Natural killer cell (primary cell): ENCODE results near the gene COG5. TPM values are rescaled to one million over a fixed set of nuclear protein-coding genes. Genes with fewer than 3 reads are reported as not detected.
A peak's percentile ranks its signal among the peaks of the same experiment; 100 is the strongest.

ENCODE experiments used
- ATAC-seq, 3 donors: fragments of 150-1000 bp in 2 of 3; fragments of 200-7000 bp in 1 of 3; cut with Tn5 transposase; 1 replicate in 1 of 3; 2 replicates in 2 of 3; pipeline ENCODE4 v1.10.0; 2021; ENCODE audit warnings: mild to moderate bottlenecking in 2 of 3, moderate library complexity in 2 of 3
- DNase-seq, 2 donors: peaks; one replicate each; pipeline versions ENCODE4 v3.0.0 to v3.0.0-alpha.2; 2013 to 2021; ENCODE audit warnings: mixed read lengths in 1 of 2
- H3K27ac ChIP-seq: one replicate; pipeline ENCODE4 v1.5.1; 2013; ENCODE audit warnings: mild to moderate bottlenecking, low read length
- H3K27me3 ChIP-seq: one replicate; pipeline ENCODE4 v1.6.1; 2013; ENCODE audit warnings: low read length; ENCODE audit not compliant: control insufficient read depth, insufficient read depth
- H3K36me3 ChIP-seq: one replicate; pipeline ENCODE4 v1.6.1; 2013; ENCODE audit warnings: low read length; ENCODE audit not compliant: control insufficient read depth, insufficient read depth
- H3K4me1 ChIP-seq: one replicate; pipeline ENCODE4 v1.6.1; 2013; ENCODE audit warnings: low read length; ENCODE audit not compliant: control insufficient read depth, insufficient read depth
- H3K4me3 ChIP-seq: one replicate; pipeline ENCODE4 v1.5.1; 2013; ENCODE audit warnings: low read length
- H3K9me3 ChIP-seq: one replicate; pipeline ENCODE4 v1.6.1; 2013; ENCODE audit warnings: low read length; ENCODE audit not compliant: control insufficient read depth, insufficient read depth
- H3K27ac Mint-ChIP-seq, 2 donors: one replicate each; pipeline ENCODE4 v1.8.0; 2022; ENCODE audit warnings: mild to moderate bottlenecking in 2 of 2, mixed read lengths in 2 of 2, moderate library complexity in 1 of 2
- H3K27me3 Mint-ChIP-seq, 2 donors: one replicate each; pipeline ENCODE4 v1.8.0; 2022; ENCODE audit warnings: low read depth in 2 of 2, mixed read lengths in 2 of 2
- H3K36me3 Mint-ChIP-seq: one replicate; pipeline ENCODE4 v1.8.0; 2022; ENCODE audit warnings: mixed read lengths
- H3K4me1 Mint-ChIP-seq, 2 donors: one replicate each; pipeline ENCODE4 v1.8.0; 2022; ENCODE audit warnings: mixed read lengths in 2 of 2
- H3K4me3 Mint-ChIP-seq: one replicate; pipeline ENCODE4 v1.8.0; 2022; ENCODE audit warnings: mild to moderate bottlenecking, moderate library complexity, mixed read lengths
- H3K9me3 Mint-ChIP-seq, 2 donors: one replicate each; pipeline ENCODE4 v1.8.0; 2022; ENCODE audit warnings: mixed read lengths in 2 of 2
- WGBS: methylation state at CpG from one replicate; pipeline ENCODE4 v1.1.7; 2013; ENCODE audit warnings: missing lambda C conversion rate; ENCODE audit not compliant: insufficient coverage; 5-methylcytosine and 5-hydroxymethylcytosine counted together
- intact Hi-C: fragments of 100-400 bp; cut with micrococcal nuclease; formaldehyde crosslinking; loops from one replicate; pipeline ENCODE4 v1.14.2; 2022
- total RNA-seq, 4 donors: library from RNA; stranded (reverse); fragments of 120-200 nt in 1 of 4; gene quantifications; one replicate each; pipeline versions ENCODE4 v1.2.3 to v1.2.4, GENCODE V29; 2013 to 2022
- TF ChIP-seq, protein P1 (sequence below): fragments of 200-600 bp; IDR thresholded peaks from one replicate; pipeline ENCODE4 v1.8.0; 2022; ENCODE audit warnings: antibody characterized with exemption

The COG5 gene
- total RNA-seq, 3 donors from 2014 or later (not counting 1 experiment from before 2014, with no cell fraction given), result 49.2 to 54.6 (median 54.2) TPM

DNA sequence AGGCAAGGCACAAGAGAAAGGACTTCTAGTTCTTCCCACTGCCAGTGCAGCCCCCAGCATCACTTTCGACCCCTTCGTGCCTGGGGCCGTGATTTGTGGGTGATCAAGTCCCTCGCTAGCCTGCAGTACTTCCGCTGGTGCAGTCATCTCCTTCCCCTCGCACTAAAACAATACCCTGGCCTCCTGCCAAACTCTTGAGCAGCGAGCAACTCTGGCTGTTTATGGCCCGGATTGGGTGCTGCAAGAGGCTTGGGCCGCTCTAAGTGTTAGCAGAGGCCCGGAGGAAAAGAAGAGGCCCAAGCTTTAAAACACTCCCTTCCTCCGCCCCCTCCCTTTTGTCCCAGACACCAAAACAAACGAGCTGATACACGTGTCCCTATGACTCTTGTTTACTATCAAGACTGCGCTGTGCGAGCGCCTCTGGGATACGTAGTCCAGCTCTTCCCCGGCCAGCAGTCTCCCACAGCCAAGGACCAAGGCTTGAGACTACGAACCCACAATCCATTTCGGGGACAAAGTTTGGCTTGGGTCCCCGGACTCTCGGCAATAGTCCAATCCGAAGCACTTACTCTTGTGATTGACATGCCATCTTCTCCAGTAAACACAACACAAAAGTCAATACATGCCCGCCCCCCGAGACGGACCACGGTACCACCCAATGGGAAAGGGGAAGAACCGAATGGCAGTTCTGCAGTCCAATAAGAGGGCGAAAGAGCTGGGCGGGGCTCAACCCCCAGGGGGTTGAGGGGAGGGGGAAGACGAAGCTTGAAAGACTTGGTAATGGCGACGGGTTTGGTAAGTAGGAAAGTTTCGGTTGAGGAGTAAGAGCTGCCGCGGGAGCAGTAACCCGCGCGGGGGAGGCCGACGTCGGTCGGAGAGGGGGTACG is 395.2 kb downstream of the COG5 start, which contains the start of gene HBP1:
Gene HBP1 (plus strand): TSS at position 771 of the 887 bp plus-strand sequence. CDS start 10,891 bp downstream, outside the sequence.
- Histone ChIP-seq H3K4me3 (peak within 1 kb of the TSS; percentile 96), H3K27me3 (no peaks in the 10 kb centered on the region), H3K4me1 (peaks cover 11% of the 10 kb centered on the region), H3K27ac (peak within 1 kb of the TSS; percentile 99), H3K36me3 (no peaks in the 10 kb centered on the region), H3K9me3 (no peaks in the 10 kb centered on the region)
- 0% methylated on average over 44 of the region's 44 CpGs for WGBS
- TF ChIP-seq, protein P1, sequence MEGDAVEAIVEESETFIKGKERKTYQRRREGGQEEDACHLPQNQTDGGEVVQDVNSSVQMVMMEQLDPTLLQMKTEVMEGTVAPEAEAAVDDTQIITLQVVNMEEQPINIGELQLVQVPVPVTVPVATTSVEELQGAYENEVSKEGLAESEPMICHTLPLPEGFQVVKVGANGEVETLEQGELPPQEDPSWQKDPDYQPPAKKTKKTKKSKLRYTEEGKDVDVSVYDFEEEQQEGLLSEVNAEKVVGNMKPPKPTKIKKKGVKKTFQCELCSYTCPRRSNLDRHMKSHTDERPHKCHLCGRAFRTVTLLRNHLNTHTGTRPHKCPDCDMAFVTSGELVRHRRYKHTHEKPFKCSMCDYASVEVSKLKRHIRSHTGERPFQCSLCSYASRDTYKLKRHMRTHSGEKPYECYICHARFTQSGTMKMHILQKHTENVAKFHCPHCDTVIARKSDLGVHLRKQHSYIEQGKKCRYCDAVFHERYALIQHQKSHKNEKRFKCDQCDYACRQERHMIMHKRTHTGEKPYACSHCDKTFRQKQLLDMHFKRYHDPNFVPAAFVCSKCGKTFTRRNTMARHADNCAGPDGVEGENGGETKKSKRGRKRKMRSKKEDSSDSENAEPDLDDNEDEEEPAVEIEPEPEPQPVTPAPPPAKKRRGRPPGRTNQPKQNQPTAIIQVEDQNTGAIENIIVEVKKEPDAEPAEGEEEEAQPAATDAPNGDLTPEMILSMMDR, result no peak
- intact Hi-C loops, result loop anchor here (1.0 to 5.0 kb wide), 5 partner anchors 303 to 884 kb away; partner anchors contain the start of genes CCDC71L, DLD, NAMPT and PIK3CG
- DNase-seq (peak; percentile 95 to 99), ATAC-seq (peak; percentile 74 to 90 (median 78))
- Mint-ChIP-seq H3K4me3 (peak within 1 kb of the TSS; percentile 95), H3K27me3 (peaks cover 4% of the 10 kb centered on the region in 2 donors), H3K36me3 (no peaks in the 10 kb centered on the region), H3K27ac (peak within 1 kb of the TSS; percentile 99 to 100), H3K4me1 (peaks cover 36 to 49% of the 10 kb centered on the region in 2 donors), H3K9me3 (no peaks in the 10 kb centered on the region)

DNA sequence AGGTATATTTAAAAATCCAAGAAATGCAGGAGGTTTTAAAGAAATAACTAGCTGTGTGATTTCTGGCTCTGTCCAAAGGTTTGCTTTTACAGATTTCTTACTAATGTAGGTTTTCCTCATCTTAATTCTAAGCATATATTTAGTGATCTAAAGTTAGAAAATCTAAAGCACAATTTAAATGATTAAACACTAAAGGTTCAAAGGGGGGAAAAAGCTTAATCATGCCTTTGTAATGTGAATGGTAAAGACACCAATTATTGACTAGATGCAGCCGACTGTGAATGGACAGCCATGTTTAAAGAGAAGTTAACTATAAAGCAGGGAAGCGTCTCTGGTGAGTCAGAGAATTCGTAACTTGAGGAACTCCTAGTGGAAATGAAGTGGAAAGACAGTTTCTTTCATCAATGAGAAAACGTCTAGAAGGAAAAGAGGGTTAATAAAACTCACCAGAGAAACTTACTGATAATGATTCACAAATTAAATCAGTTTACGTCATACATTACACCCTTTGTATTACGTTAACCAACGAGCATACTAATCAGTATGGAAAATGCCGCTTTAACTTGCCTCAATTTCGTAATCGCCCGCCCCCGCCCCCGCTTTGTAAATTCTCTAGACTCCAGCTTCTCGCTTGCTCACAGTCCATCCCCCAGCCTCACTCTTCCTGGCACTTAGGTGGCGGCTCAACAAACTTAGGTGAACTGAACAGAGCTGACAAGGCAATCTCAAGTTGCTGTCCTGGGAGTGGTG is 396.1 kb downstream of the COG5 start:
- peak in 1 of 2 donors; percentile 87 for DNase-seq
- H3K27ac ChIP-seq, result peak overlapping the region; percentile 90
- no peaks in the 10 kb centered on the region for H3K9me3 ChIP-seq
- Mint-ChIP-seq H3K27me3 (peaks cover 4% of the 10 kb centered on the region in 2 donors), H3K36me3 (no peaks in the 10 kb centered on the region), H3K4me1 (peaks cover 28 to 40% of the 10 kb centered on the region in 2 donors), H3K27ac (peak overlapping the region; percentile 99 to 100), H3K9me3 (no peaks in the 10 kb centered on the region), H3K4me3 (peak overlapping the region; percentile 95)
- no peaks in the 10 kb centered on the region for H3K27me3 ChIP-seq
- H3K36me3 ChIP-seq, result no peaks in the 10 kb centered on the region
- H3K4me3 ChIP-seq, result peak overlapping the region; percentile 45
- WGBS, result 0% methylated on average over 15 of the region's 15 CpGs
- peak; percentile 4 to 13 (median 5) for ATAC-seq
- TF ChIP-seq, protein P1, result peak; percentile 47
- intact Hi-C loops, result loop anchor here (1.0 to 5.0 kb wide), 5 partner anchors 302 to 883 kb away; partner anchors contain the start of genes CCDC71L, DLD, NAMPT and PIK3CG
- H3K4me1 ChIP-seq, result peaks cover 10% of the 10 kb centered on the region

DNA sequence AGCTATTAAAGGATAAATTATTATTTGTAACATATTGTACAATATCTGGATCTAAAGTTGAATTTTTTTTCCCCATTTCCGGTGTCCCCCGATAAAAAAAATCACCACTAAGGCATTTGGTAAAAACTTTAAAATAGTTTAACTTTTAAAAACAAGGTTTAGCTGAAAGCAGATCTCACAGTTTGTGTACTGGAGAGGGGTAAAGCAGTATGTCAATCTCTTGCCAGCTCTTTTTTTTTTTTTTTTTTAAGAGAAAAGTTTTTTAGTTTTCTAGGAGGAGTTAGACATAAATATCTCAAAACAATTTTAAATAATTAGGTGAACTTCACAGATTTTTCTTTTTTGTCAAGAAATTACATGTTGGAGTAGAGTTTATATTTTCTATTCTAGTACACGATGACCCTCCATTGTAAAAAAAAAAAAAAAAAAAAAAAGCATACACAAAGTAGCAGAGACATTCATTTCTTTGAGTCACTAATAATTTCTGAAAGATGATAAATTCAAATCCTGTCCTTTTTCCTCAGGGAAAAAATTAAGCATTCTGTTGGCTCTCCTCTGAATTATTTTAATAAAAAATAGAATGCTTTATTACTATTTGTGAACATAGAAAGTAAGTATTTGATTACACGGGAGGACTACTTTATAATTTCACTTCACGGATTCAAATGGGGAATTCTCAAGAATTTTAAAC is 396.8 kb downstream of the COG5 start:
- Mint-ChIP-seq H3K27me3 (peaks cover 4% of the 10 kb centered on the region in 2 donors), H3K36me3 (no peaks in the 10 kb centered on the region), H3K9me3 (no peaks in the 10 kb centered on the region), H3K4me3 (peak overlapping the region; percentile 95), H3K27ac (peak overlapping the region; percentile 99 to 100), H3K4me1 (peaks cover 28 to 40% of the 10 kb centered on the region in 2 donors)
- DNase-seq, result no peak
- no CpG with 5 or more reads among the region's 5 CpGs for WGBS
- no peak for ATAC-seq
- Histone ChIP-seq H3K4me3 (peak overlapping the region; percentile 45), H3K36me3 (no peaks in the 10 kb centered on the region), H3K27me3 (no peaks in the 10 kb centered on the region), H3K27ac (peak overlapping the region; percentile 90), H3K4me1 (peaks cover 8% of the 10 kb centered on the region), H3K9me3 (no peaks in the 10 kb centered on the region)
- TF ChIP-seq, protein P1, result no peak
- intact Hi-C loops, result loop anchor here (5.0 kb wide), 2 partner anchors 505 to 725 kb away; partner anchors contain the start of genes CCDC71L and DLD
